ENCODE results near the gene INTU. TPM values are rescaled to one million over a fixed set of nuclear protein-coding genes. Genes with fewer than 3 reads are reported as not detected.

Gene INTU
- total RNA-seq, 2 donors from 2014 or later = 7.6 to 8.0 TPM

GRCh38 chr4:127669691-127670090, 36.9 kb downstream of the INTU start:
- Histone ChIP-seq H3K4me1 (no peaks in the 10 kb centered on the region), H3K9me3 (no peaks in the 10 kb centered on the region), H3K36me3 (replicated peaks in 1 of 2; ENCODE audit: insufficient read depth in 1 of 2, low read depth in 2 of 2) (no peaks in the 10 kb centered on the region), H3K27me3 (no peaks in the 10 kb centered on the region), H3K27ac (no peak overlapping the region), H3K4me3 (no peak overlapping the region)
- intact Hi-C loops (cut with DNase I) = no loop called here
- 58 to 71% methylated on average over 1 of the region's 1 CpG for WGBS, 2 donors
- TF ChIP-seq CTCF (IDR thresholded peaks at IDR 0.05) (no peak), POLR2A (IDR thresholded peaks at IDR 0.05) (no peak)
- no peak for ATAC-seq
- no peak for DNase-seq

DNA sequence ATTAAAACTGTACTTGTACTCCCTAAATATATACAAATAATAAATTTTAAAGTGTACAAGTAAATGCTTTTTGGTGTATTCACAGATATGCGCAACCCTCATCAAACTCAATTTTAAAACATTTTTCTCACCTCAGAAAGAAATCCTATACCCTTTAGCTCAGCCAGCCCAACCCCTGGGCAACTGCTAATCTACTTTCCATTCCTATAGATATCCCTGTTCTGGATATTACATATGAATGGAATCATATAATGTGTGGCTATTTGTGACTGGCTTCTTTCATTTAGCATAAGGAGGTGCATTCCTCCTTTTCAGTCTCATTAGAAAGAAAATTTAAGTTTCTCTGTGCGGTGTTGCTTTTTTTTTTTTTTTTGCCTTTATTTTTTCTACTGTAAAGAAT, 39.4 kb downstream of the INTU start:
- no peak for ATAC-seq
- 75 to 93% methylated on average over 2 of the region's 2 CpGs for WGBS, 2 donors
- Histone ChIP-seq H3K4me3 (no peak overlapping the region), H3K27me3 (no peaks in the 10 kb centered on the region), H3K36me3 (replicated peaks in 1 of 2; ENCODE audit: insufficient read depth in 1 of 2, low read depth in 2 of 2) (no peaks in the 10 kb centered on the region), H3K4me1 (no peaks in the 10 kb centered on the region), H3K9me3 (no peaks in the 10 kb centered on the region), H3K27ac (no peak overlapping the region)
- no peak for DNase-seq
- intact Hi-C loops (cut with DNase I) = no loop called here
- TF ChIP-seq POLR2A (IDR thresholded peaks at IDR 0.05) (no peak), CTCF (IDR thresholded peaks at IDR 0.05) (no peak)

- no peak for DNase-seq
- H3K9me3 ChIP-seq = peaks cover 0 to 4% (median 0%) of the 10 kb centered on the region in 3 donors
- no peak overlapping the region for H3K4me3 ChIP-seq
- intact Hi-C loops (cut with DNase I) = no loop called here
- no peak for ATAC-seq
- no peak for TF ChIP-seq POLR2A (IDR thresholded peaks at IDR 0.05)
- TF ChIP-seq CTCF (IDR thresholded peaks at IDR 0.05) = no peak
- H3K36me3 ChIP-seq (replicated peaks in 1 of 2; ENCODE audit: insufficient read depth in 1 of 2, low read depth in 2 of 2) = peaks cover 0 to 2% of the 10 kb centered on the region in 2 donors
- H3K4me1 ChIP-seq = no peaks in the 10 kb centered on the region
- no peak overlapping the region for H3K27ac ChIP-seq
- no peaks in the 10 kb centered on the region for H3K27me3 ChIP-seq
Observed at GRCh38 chr4:127685292-127685691, 52.5 kb downstream of the INTU start.

- Histone ChIP-seq H3K9me3 (peaks cover 0 to 4% (median 0%) of the 10 kb centered on the region in 3 donors), H3K4me1 (no peaks in the 10 kb centered on the region), H3K27ac (no peak overlapping the region), H3K36me3 (replicated peaks in 1 of 2; ENCODE audit: insufficient read depth in 1 of 2, low read depth in 2 of 2) (peaks cover 0 to 2% of the 10 kb centered on the region in 2 donors), H3K4me3 (no peak overlapping the region), H3K27me3 (no peaks in the 10 kb centered on the region)
- ATAC-seq (no peak), DNase-seq (no peak)
- TF ChIP-seq CTCF (IDR thresholded peaks at IDR 0.05) (no peak), POLR2A (IDR thresholded peaks at IDR 0.05) (no peak)
- intact Hi-C loops (cut with DNase I) = no loop called here
- 72 to 78% methylated on average over 2 of the region's 2 CpGs for WGBS, 2 donors
Observed at GRCh38 chr4:127686658-127687057, 53.9 kb downstream of the INTU start.

- WGBS, 2 donors = 84 to 85% methylated on average over 7 of the region's 7 CpGs
- Histone ChIP-seq H3K4me3 (no peak overlapping the region), H3K9me3 (peaks cover 0 to 4% (median 0%) of the 10 kb centered on the region in 3 donors), H3K27me3 (no peaks in the 10 kb centered on the region), H3K4me1 (no peaks in the 10 kb centered on the region), H3K36me3 (replicated peaks in 1 of 2; ENCODE audit: insufficient read depth in 1 of 2, low read depth in 2 of 2) (peaks cover 0 to 2% of the 10 kb centered on the region in 2 donors), H3K27ac (no peak overlapping the region)
- intact Hi-C loops (cut with DNase I) = no loop called here
- DNase-seq = no peak
- TF ChIP-seq CTCF (IDR thresholded peaks at IDR 0.05) (no peak), POLR2A (IDR thresholded peaks at IDR 0.05) (no peak)
- no peak for ATAC-seq
Observed at GRCh38 chr4:127687580-127687979, 54.8 kb downstream of the INTU start.
